Esophagus muscularis mucosa (tissue), 4 donors: ENCODE measurements around the gene SKOR1. TPM values are rescaled to one million over a fixed set of nuclear protein-coding genes. Genes with fewer than 3 reads are reported as not detected.

ENCODE experiments used
- DNase-seq: peaks from one replicate; pipeline ENCODE4 v3.0.0-alpha.2; 2017; ENCODE audit errors: extremely low spot score
- H3K27ac ChIP-seq, 4 donors: fragments of 200-600 bp; sonication (generic); replicated peaks in 1 of 4; 1 replicate in 3 of 4; 2 replicates in 1 of 4; pipeline ENCODE4 v1.5.1; 2016 to 2019; ENCODE audit warnings: mild to moderate bottlenecking in 1 of 4
- H3K27me3 ChIP-seq, 4 donors: fragments of 200-600 bp; sonication (generic); one replicate each; pipeline versions ENCODE4 v1.5.1 to v1.6.0; 2016 to 2019
- H3K36me3 ChIP-seq, 4 donors: fragments of 200-600 bp; sonication (generic); one replicate each; pipeline ENCODE4 v1.5.1; 2016 to 2019
- H3K4me1 ChIP-seq, 4 donors: fragments of 200-600 bp; sonication (generic); one replicate each; pipeline ENCODE4 v1.5.1; 2016 to 2019
- H3K4me3 ChIP-seq, 4 donors: fragments of 200-600 bp; sonication (generic); 1 replicate in 2 of 4; 2 replicates in 2 of 4; pipeline ENCODE4 v1.5.1; 2016 to 2019; ENCODE audit warnings: mild to moderate bottlenecking in 4 of 4, moderate library complexity in 1 of 4
- H3K9me3 ChIP-seq, 4 donors: fragments of 200-600 bp; sonication (generic); 1 replicate in 3 of 4; 2 replicates in 1 of 4; pipeline ENCODE4 v1.5.1; 2016 to 2019
- CTCF ChIP-seq, 3 experiments: fragments of 200-600 bp in 2 of 3; fragments of 450-650 bp in 1 of 3; sonication (generic) in 2 of 3; IDR thresholded peaks; one replicate each; pipeline ENCODE4 v1.5.1; 2017 to 2019; ENCODE audit warnings: antibody characterized with exemption in 3 of 3, mild to moderate bottlenecking in 2 of 3, moderate library complexity in 1 of 3
- EP300 ChIP-seq: sonication (generic); formaldehyde crosslinking; IDR thresholded peaks from one replicate; pipeline ENCODE4 v1.6.1; 2017; ENCODE audit warnings: antibody characterized with exemption
- POLR2A ChIP-seq: fragments of 450-650 bp; IDR thresholded peaks from one replicate; pipeline ENCODE4 v1.6.1; 2017; ENCODE audit warnings: antibody characterized with exemption, moderate library complexity, mild to moderate bottlenecking, low read depth
- POLR2AphosphoS5 ChIP-seq, 2 donors: sonication (generic); formaldehyde crosslinking; IDR thresholded peaks; one replicate each; pipeline ENCODE4 v1.6.1; 2017; ENCODE audit warnings: antibody characterized with exemption in 2 of 2
- WGBS: methylation state at CpG from one replicate; pipeline ENCODE4 v1.1.5; 2018; 5-methylcytosine and 5-hydroxymethylcytosine counted together
- intact Hi-C: fragments of 100-400 bp; cut with DNase I; formaldehyde crosslinking; loops from one replicate; pipeline ENCODE4 v1.15.1; 2023
- total RNA-seq, 4 donors: library from RNA; depleted of rRNA; stranded (reverse); fragments of >200 nt; gene quantifications; one replicate each; pipeline versions ENCODE4 v1.1.0 to v1.2.1, GENCODE V29; 2016

SKOR1 gene
- total RNA-seq, 4 donors from 2014 or later = 0.58 to 1.2 (median 0.84) TPM

GRCh38 chr15:67863442-67863987 lies 38.2 kb downstream of the SKOR1 start:
- Histone ChIP-seq H3K4me1 (peaks cover 11 to 26% (median 17%) of the 10 kb centered on the region in 4 donors), H3K4me3 (peak overlapping the region; percentile 46 to 58 (median 52)), H3K36me3 (no peaks in the 10 kb centered on the region), H3K27ac (peak overlapping the region; percentile 59 to 73 (median 69)), H3K9me3 (no peaks in the 10 kb centered on the region), H3K27me3 (peaks cover 0 to 5% (median 0%) of the 10 kb centered on the region in 4 donors)
- 0% methylated on average over 2 of the region's 41 CpGs for WGBS
- TF ChIP-seq CTCF (IDR thresholded peaks at IDR 0.05) (peak; percentile 94 to 99 (median 98)), POLR2AphosphoS5 (IDR thresholded peaks at IDR 0.05) (peak; percentile 49 to 77), POLR2A (no peak), EP300 (no peak)
- intact Hi-C loops = loop anchor here (2.0 to 5.0 kb wide), 4 partner anchors 99 to 347 kb away; no protein-coding TSS in a partner anchor
- no peak for DNase-seq

GRCh38 chr15:67865331-67865730 lies 40.0 kb downstream of the SKOR1 start:
- Histone ChIP-seq H3K4me1 (peaks cover 11 to 26% (median 17%) of the 10 kb centered on the region in 4 donors), H3K36me3 (no peaks in the 10 kb centered on the region), H3K27me3 (peaks cover 0 to 5% (median 0%) of the 10 kb centered on the region in 4 donors), H3K9me3 (no peaks in the 10 kb centered on the region), H3K27ac (no peak overlapping the region), H3K4me3 (no peak overlapping the region)
- no peak for DNase-seq
- 53% methylated on average over 3 of the region's 3 CpGs for WGBS
- TF ChIP-seq EP300 (no peak), POLR2A (no peak), POLR2AphosphoS5 (IDR thresholded peaks at IDR 0.05) (no peak), CTCF (IDR thresholded peaks at IDR 0.05) (no peak)
- intact Hi-C loops = no loop called here

GRCh38 chr15:67865766-67866165 lies 40.5 kb downstream of the SKOR1 start:
- peaks cover 11 to 26% (median 17%) of the 10 kb centered on the region in 4 donors for H3K4me1 ChIP-seq
- no peak overlapping the region for H3K4me3 ChIP-seq
- no peaks in the 10 kb centered on the region for H3K36me3 ChIP-seq
- intact Hi-C loops = no loop called here
- H3K9me3 ChIP-seq = no peaks in the 10 kb centered on the region
- H3K27ac ChIP-seq = no peak overlapping the region
- DNase-seq = no peak
- no peak for TF ChIP-seq POLR2AphosphoS5 (IDR thresholded peaks at IDR 0.05)
- no peak for TF ChIP-seq CTCF (IDR thresholded peaks at IDR 0.05)
- TF ChIP-seq EP300 = no peak
- TF ChIP-seq POLR2A = no peak
- 67% methylated on average over 4 of the region's 4 CpGs for WGBS
- H3K27me3 ChIP-seq = peaks cover 0 to 5% (median 0%) of the 10 kb centered on the region in 4 donors

GRCh38 chr15:67869701-67870100 lies 44.4 kb downstream of the SKOR1 start:
- Histone ChIP-seq H3K27ac (no peak overlapping the region), H3K4me1 (peaks cover 0 to 10% (median 2%) of the 10 kb centered on the region in 4 donors), H3K9me3 (peaks cover 0 to 8% (median 0%) of the 10 kb centered on the region in 4 donors), H3K27me3 (no peaks in the 10 kb centered on the region), H3K36me3 (no peaks in the 10 kb centered on the region), H3K4me3 (no peak overlapping the region)
- DNase-seq = no peak
- 90% methylated on average over 3 of the region's 3 CpGs for whole genome bisulfite sequencing
- intact Hi-C loops = no loop called here
- TF ChIP-seq EP300 = no peak
- TF ChIP-seq POLR2AphosphoS5 (IDR thresholded peaks at IDR 0.05) = no peak
- TF ChIP-seq CTCF (IDR thresholded peaks at IDR 0.05) = no peak
